GM18511 (cell line): ENCODE measurements around the gene FLRT1.

Experiments used
- ATAC-seq: cut with Tn5 transposase; IDR thresholded peaks from one replicate; pipeline ENCODE4 v1.9.1; 2021; ENCODE audit warnings: mild to moderate bottlenecking, moderate library complexity; ENCODE audit not compliant: unreplicated experiment

Gene FLRT1

DNA sequence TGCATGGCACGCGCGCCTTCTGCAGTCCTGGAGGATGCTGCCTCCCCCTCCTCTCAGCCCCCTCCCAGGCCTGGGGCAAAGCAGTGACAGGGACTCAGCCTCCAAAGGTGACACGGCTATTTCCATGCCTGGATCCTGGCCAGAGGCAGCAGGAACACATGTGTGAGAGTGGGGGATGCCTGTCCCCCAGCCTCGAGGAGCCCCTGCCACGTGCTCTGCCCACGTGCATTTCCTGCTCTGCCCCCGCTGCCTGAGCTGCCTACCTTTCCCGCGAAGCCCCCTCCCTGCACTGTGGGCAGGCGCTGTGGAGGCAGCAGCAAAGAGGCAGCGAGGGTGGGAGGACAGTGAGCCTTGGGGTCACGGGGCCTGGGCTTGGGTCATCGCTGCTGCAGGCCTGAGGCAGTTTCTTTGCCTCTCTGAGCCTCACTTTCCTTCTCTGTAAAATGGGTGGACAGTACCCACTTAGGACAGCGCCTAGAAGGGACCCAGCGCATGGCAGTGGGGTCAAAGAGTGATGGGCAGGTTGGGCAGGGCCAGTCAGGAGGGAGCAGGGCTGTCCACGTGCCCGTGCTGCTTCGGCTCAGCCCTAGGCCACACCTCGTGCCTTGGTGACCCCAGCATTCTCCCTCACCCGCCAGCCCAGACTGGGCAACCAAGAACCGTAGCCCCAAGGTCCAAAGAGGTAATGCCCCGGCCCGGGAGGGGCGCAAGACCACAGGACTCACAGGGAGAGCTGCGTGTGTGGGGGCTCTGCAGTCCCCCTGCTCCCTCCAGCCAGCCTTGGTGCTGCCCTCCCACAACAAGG lies 48.6 kb downstream of the FLRT1 start:
- no peak for ATAC-seq

GRCh38 chr11:64084951-64085710 lies 49.4 kb downstream of the FLRT1 start:
- ATAC-seq = no peak
